ENCODE results near the gene MGRN1. TPM values are rescaled to one million over a fixed set of nuclear protein-coding genes. Genes with fewer than 3 reads are reported as not detected.

Gene MGRN1
- total and polyA plus RNA-seq, 2 of the 13 experiments (the other 11 are each of a cell fraction or from before 2014, with no cell fraction given): 11.9 to 12.6 TPM

DNA sequence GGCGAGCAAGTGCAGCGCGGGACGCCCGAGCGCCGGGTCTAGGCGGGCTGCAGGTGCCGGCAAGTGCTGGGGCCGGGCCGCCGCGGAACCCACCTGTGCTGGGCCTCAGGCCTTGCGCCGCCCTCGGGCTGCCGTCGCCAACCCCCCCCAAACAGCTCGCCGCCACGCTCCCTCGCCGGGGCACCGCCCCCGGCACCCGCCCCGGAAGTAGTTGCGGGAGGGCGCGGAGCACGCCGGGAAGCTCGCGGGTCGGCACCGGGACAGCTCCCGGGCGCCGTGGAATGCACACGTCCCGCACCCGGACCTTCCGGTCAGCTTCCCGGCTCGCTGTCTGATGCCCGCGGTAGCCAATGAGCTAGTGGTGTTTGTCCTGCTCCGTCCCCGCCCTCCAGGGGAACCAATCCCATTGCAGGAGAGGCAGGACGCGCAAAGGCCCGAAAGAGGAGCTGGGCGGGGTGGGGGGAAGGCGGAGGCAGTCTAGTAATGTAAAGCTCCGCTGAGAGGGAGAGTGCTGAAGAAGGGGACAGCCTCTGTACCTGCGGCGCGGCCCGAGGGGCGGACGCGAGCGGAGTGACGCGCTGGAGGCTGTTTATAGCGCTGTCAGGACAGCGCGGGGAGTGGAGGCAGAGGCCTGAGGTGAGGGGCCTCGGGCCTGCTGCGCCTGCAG is 109.6 kb downstream of the MGRN1 start, which contains the start of the genes ANKS3 and DNAAF8 (continued):
- TF ChIP-seq, protein P1, sequence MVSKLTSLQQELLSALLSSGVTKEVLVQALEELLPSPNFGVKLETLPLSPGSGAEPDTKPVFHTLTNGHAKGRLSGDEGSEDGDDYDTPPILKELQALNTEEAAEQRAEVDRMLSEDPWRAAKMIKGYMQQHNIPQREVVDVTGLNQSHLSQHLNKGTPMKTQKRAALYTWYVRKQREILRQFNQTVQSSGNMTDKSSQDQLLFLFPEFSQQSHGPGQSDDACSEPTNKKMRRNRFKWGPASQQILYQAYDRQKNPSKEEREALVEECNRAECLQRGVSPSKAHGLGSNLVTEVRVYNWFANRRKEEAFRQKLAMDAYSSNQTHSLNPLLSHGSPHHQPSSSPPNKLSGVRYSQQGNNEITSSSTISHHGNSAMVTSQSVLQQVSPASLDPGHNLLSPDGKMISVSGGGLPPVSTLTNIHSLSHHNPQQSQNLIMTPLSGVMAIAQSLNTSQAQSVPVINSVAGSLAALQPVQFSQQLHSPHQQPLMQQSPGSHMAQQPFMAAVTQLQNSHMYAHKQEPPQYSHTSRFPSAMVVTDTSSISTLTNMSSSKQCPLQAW (CRISPR knock-in tag; IDR thresholded peaks at IDR 0.05): no peak
- TF ChIP-seq ZBTB40 (IDR thresholded peaks at IDR 0.05) (peak; percentile 44), ZBTB40 (CRISPR knock-in tag; IDR thresholded peaks at IDR 0.05) (peak; percentile 54; the same call in 1 of the 2 replicates), MAFF (IDR thresholded peaks at IDR 0.05; ENCODE audit: low read depth, low read length) (no peak), ZNF460 (CRISPR knock-in tag; IDR thresholded peaks at IDR 0.05; ENCODE audit: borderline replicate concordance) (no peak), ZIK1 (CRISPR knock-in tag; IDR thresholded peaks at IDR 0.05; ENCODE audit: borderline replicate concordance, low read depth) (no peak; the same call in 1 of the 2 replicates), CREBL2 (CRISPR knock-in tag; IDR thresholded peaks at IDR 0.05; ENCODE audit: borderline replicate concordance) (no peak), SOX5 (CRISPR knock-in tag; IDR thresholded peaks at IDR 0.05; ENCODE audit: borderline replicate concordance) (no peak), PAF1 (CRISPR knock-in tag; IDR thresholded peaks at IDR 0.05) (no peak), NR1H2 (CRISPR knock-in tag; IDR thresholded peaks at IDR 0.05; ENCODE audit: borderline replicate concordance, low read depth) (no peak), RFX5 (IDR thresholded peaks at IDR 0.05; ENCODE audit: low read depth, low read length) (peak; percentile 30; the same call in 1 of the 2 replicates), ZSCAN31 (CRISPR knock-in tag; IDR thresholded peaks at IDR 0.05; ENCODE audit: low read depth) (no peak), RAD51 (IDR thresholded peaks at IDR 0.05; ENCODE audit: borderline replicate concordance) (no peak), ZNF256 (CRISPR knock-in tag; conservative IDR thresholded peaks at IDR 0.05) (0 out of 2 replicates have a peak, but pooled peaks have one; percentile 48), ZNF580 (CRISPR knock-in tag; IDR thresholded peaks at IDR 0.05; ENCODE audit: borderline replicate concordance, low read depth) (0 out of 2 replicates have a peak, but pooled peaks have one; percentile 42)
- TF ChIP-seq, protein P2, sequence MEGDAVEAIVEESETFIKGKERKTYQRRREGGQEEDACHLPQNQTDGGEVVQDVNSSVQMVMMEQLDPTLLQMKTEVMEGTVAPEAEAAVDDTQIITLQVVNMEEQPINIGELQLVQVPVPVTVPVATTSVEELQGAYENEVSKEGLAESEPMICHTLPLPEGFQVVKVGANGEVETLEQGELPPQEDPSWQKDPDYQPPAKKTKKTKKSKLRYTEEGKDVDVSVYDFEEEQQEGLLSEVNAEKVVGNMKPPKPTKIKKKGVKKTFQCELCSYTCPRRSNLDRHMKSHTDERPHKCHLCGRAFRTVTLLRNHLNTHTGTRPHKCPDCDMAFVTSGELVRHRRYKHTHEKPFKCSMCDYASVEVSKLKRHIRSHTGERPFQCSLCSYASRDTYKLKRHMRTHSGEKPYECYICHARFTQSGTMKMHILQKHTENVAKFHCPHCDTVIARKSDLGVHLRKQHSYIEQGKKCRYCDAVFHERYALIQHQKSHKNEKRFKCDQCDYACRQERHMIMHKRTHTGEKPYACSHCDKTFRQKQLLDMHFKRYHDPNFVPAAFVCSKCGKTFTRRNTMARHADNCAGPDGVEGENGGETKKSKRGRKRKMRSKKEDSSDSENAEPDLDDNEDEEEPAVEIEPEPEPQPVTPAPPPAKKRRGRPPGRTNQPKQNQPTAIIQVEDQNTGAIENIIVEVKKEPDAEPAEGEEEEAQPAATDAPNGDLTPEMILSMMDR (CRISPR knock-in tag; IDR thresholded peaks at IDR 0.05): peak; percentile 12; the same call in 1 of the 2 replicates

Measured in HepG2 (cell line).